Fibroblast of lung (primary cell): ENCODE results near the gene C1QL3.

ENCODE experiments used
- EZH2 ChIP-seq: IDR thresholded peaks from 2 replicates; pipeline ENCODE4 v1.5.1; 2012; ENCODE audit warnings: low read length, control low read depth, mild to moderate bottlenecking; ENCODE audit errors: missing control alignments
- TF ChIP-seq, protein P1 (sequence below), 2 donors: IDR thresholded peaks in 1 of 2; conservative IDR thresholded peaks in 1 of 2; 1 replicate in 1 of 2; 2 replicates in 1 of 2; pipeline ENCODE4 v1.5.1; 2011 to 2012; ENCODE audit warnings: low read length in 2 of 2, control low read depth in 1 of 2, inconsistent platforms in 1 of 2, low read depth in 1 of 2, mild to moderate bottlenecking in 1 of 2

DNA sequence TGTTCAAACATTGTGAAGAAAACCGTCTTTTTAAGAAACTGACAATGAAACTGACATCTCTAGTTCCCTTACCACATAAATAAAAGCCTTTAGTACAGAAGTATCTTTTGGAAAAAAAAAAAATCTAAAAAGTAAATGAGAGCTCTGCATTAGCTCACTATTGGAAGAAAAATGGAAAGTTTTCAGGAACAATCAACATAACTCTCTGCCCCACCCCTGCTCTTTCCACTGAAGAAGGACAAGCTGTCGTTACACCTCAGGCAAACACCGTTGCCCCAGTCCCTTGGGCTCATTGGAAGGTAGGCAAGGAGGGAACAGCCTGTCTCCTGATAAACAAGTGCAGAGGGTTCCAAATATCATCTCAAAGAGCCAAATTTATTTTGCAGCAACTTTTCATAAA is 22.4 kb upstream of the C1QL3 start:
- TF ChIP-seq, protein P1, sequence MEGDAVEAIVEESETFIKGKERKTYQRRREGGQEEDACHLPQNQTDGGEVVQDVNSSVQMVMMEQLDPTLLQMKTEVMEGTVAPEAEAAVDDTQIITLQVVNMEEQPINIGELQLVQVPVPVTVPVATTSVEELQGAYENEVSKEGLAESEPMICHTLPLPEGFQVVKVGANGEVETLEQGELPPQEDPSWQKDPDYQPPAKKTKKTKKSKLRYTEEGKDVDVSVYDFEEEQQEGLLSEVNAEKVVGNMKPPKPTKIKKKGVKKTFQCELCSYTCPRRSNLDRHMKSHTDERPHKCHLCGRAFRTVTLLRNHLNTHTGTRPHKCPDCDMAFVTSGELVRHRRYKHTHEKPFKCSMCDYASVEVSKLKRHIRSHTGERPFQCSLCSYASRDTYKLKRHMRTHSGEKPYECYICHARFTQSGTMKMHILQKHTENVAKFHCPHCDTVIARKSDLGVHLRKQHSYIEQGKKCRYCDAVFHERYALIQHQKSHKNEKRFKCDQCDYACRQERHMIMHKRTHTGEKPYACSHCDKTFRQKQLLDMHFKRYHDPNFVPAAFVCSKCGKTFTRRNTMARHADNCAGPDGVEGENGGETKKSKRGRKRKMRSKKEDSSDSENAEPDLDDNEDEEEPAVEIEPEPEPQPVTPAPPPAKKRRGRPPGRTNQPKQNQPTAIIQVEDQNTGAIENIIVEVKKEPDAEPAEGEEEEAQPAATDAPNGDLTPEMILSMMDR (conservative IDR thresholded peaks at IDR 0.05 in 1 of 2, IDR thresholded peaks at IDR 0.05 in 1 of 2; ENCODE audit: low read depth in 1 of 2, low read length in 2 of 2), result no peak
- TF ChIP-seq EZH2, result no peak
